ENCODE data around the gene CSHL1.
"Not testable (repeated sequence)": the region's sequence is repeated elsewhere in the genome, so short reads cannot be mapped to it uniquely, and the experiment has no call there.

CSHL1 gene

GRCh38 chr17:63940584-63940983, 29.5 kb upstream of the CSHL1 start:
- no peak for DNase-seq (ENCODE audit: low read depth)

GRCh38 chr17:63939884-63940283, 28.8 kb upstream of the CSHL1 start:
- DNase-seq (ENCODE audit: low read depth), result no peak

GRCh38 chr17:63939401-63939800, 28.3 kb upstream of the CSHL1 start:
- DNase-seq (ENCODE audit: low read depth), result no peak

GRCh38 chr17:63937920-63938319, 26.9 kb upstream of the CSHL1 start:
- DNase-seq (ENCODE audit: low read depth), result no peak

GRCh38 chr17:63937319-63937718, 26.3 kb upstream of the CSHL1 start:
- no peak for DNase-seq (ENCODE audit: low read depth)

- DNase-seq (ENCODE audit: low read depth), result no peak
Measured at GRCh38 chr17:63934183-63935112, 23.4 kb upstream of the CSHL1 start.

GRCh38 chr17:63933598-63933997, 22.5 kb upstream of the CSHL1 start:
- DNase-seq (ENCODE audit: low read depth), result no peak

- DNase-seq (ENCODE audit: low read depth), result no peak
Measured at GRCh38 chr17:63932721-63933120, 21.7 kb upstream of the CSHL1 start.

GRCh38 chr17:63931981-63932561, 21.0 kb upstream of the CSHL1 start, which contains the start of gene CD79B:
TSS of gene CD79B (minus strand) at chr17:63932331. CDS start at chr17:63932261, 70 bp downstream.
- DNase-seq (ENCODE audit: low read depth), result no peak

GRCh38 chr17:63930951-63931575, 20.0 kb upstream of the CSHL1 start:
- no peak for DNase-seq (ENCODE audit: low read depth)

GRCh38 chr17:63929860-63930766, 19.1 kb upstream of the CSHL1 start:
- no peak for DNase-seq (ENCODE audit: low read depth)

GRCh38 chr17:63928966-63929695, 18.1 kb upstream of the CSHL1 start:
- no peak for DNase-seq (ENCODE audit: low read depth)

- DNase-seq (ENCODE audit: low read depth), result no peak
Measured at GRCh38 chr17:63928172-63928666, 17.2 kb upstream of the CSHL1 start.

GRCh38 chr17:63927464-63928171, 16.6 kb upstream of the CSHL1 start:
- no peak for DNase-seq (ENCODE audit: low read depth)

GRCh38 chr17:63926164-63926563, 15.1 kb upstream of the CSHL1 start:
- DNase-seq (ENCODE audit: low read depth), result no peak

GRCh38 chr17:63925615-63926014, 14.6 kb upstream of the CSHL1 start:
- no peak for DNase-seq (ENCODE audit: low read depth)

GRCh38 chr17:63922402-63922801, 11.3 kb upstream of the CSHL1 start:
- not testable (repeated sequence) for DNase-seq (ENCODE audit: low read depth)

- DNase-seq (ENCODE audit: low read depth), result not testable (repeated sequence)
Measured at GRCh38 chr17:63920779-63921178, 9.7 kb upstream of the CSHL1 start.

- DNase-seq (ENCODE audit: low read depth), result not testable (repeated sequence)
Measured at GRCh38 chr17:63920050-63920449, 9.0 kb upstream of the CSHL1 start.

- DNase-seq (ENCODE audit: low read depth), result peak; percentile 53
Measured at GRCh38 chr17:63919311-63919723, 8.3 kb upstream of the CSHL1 start.
